NCI-H446 treated with DMSO at 0.1 percent for 48 hours (cell line): ENCODE data around the gene RIC3.

Experiments used
- DNase-seq: peaks from one replicate; lab custom pipeline; 2025; lab: John Stamatoyannopoulos, UW

Gene RIC3

DNA sequence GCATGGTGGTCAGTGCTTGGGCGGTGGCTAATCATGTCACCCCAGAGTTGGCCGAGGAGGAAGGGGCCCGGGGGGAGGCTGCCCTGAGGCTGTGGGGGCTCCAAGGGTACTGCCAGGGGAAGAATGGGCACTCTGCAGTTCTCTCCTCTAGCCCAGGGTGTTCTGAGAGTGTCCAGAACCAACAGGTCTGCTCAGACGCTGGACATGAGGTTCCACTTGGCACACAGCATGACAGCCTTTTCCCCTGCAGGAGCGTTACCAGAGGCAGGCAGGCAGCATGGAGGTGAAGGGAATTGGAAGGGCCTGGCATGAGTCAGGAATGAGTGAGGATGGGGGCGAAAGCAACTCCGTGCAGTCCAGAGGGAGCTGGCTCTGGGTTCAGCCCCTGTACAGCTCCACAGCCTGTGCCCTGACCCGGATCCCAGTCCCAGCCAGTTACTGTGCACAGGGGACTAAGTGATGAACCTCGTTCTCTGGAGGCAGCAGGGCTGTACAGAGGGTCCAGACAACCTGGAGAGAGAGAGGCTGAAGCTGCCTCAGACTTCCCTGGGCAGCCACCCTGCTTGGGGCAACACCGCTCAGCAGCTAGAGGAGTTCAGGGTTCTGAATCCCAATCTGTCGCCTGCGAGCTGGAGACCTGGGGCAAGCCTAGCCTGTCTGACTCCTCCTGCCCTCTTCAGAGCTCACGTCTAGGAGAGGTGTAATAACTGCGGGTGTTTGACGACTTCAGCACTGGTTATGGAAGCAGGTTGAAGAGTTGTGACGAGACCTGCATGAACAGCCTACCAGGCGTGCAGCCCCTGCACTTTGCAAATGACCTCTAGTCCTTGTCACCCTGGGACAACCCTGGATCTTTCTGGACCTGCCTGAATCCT is 102.6 kb downstream of the RIC3 start:
- no peak for DNase-seq

- no peak for DNase-seq
Measured at GRCh38 chr11:8065031-8065430, 103.8 kb downstream of the RIC3 start.

GRCh38 chr11:8063324-8063723 is 105.5 kb downstream of the RIC3 start:
- DNase-seq, result no peak

DNA sequence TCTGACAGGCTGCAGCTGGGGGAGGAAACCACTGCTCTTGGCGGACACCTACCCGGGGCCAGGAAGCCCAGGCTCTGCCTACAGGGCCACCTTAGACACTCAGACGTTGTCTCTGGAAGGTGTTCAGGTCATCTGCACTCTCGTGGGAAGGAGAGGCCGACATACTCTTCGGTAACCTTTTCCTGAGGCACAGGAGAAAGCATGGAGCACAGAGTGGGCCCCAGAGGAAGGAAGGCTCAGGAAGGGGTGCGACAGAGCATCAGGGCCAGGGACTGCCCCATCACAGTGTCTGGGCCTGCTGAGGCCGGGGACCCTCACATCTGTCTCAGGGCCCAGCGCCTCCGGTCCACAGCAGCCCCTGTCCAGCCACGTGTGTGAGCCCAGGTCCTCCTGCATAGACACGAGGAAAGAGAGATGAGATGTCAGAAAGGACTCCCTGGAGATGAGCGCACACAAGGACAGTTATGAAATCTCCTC is 106.0 kb downstream of the RIC3 start:
- DNase-seq, result no peak

DNA sequence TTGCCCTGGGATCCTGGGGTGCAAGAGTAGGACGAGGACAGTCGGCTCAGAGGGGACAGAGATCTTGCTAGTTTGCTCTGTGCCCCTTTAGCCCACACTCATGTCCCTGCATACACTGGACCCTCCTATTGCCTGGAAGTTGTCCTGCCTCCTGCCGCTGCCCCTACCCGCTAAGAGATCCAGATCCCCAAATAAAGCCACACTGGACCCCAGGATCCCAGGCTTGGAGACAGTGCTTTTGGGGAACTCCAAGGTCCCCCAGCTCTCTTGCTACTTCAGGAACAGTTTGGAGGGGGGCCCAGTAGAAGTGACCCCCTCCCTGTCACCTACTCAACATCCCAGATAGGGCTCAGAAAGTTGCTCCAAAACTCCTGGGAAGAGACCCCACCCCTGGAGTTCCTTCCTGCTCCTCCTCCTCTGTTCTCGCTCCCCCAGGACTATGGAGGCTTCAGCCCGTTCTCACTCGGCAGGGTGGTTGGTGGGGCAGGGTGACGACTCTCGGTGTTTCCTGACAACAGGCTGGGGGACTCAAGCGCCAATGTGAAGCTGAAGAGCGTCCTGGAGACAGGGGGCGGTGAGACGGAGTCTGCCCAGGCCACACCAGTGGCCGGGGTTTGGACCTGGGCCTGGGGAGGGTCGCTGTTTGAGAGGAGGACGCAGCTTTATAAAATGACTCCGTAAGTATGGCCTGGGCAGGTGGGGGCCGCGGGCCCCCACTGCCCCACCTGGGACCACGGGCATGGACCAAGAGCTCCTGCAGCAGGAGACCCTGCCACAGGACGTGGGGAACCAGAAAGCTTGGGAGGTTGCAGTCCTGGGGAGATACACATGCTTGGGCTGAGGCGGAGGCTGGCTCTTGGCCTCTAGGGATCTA is 107.0 kb downstream of the RIC3 start:
- DNase-seq, result no peak

DNA sequence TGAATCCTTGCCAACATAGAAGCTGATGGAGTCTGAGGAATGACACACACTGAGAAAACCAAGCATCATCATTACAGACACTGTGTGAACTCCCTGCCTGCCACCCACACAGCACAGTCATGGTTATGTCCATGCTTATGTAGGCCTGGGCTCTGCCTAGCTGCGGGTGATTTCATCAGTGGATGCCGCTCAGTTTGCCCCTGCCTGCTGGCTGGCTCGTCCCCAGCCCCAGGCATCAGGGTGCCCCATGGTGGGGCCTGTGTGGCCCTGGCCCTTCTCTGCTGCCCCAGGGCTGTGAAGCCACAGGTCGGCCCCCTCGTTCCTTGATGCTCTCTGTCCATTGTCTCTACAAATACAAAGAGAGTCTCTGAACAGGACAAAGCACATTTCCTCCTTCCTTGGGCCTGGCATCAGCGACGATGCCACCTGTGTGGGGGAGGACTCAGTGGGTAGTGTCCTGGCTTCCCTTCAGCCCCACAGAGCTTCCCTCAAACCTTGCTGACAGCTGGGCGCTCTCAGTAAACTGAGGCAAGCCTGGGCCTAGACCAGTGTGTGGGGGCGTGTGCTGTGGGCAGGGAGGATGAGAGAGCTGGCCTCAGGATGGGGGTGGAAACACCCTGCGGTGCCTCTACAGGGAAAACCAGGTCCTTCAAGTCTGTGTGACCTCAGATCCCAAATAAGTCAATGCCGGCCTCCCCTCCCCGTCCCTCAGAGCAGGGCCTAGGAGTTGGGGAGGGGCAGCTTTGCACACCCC is 107.8 kb downstream of the RIC3 start:
- DNase-seq, result no peak

DNA sequence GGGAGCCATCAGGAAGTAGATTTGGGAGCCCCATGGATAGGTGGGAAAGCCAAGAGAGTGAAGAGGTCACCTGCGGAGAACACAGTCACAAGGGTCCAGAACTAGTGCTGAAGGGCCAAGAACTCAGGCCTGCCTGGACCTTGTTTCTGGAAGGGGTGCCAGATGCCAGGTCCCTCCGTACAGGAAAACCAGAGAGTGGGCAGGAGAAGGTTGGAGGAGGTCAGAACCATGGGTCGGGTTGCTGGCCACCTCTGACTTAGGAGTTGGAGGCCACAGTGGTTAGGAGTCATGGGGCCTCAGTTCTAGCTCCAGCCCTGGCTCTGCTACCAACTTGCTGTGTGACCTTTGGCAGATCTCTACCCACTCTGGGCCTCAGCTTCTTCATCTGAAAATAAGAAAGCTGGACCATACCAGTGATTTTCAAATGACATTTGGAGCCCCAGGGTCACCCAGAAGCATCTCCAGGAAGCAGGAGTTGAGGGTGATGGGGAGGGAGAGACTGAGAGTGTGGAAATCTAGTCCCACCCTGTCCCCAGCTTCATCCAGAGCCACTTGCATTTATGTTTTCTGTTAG is 108.6 kb downstream of the RIC3 start:
- peak; percentile 15 for DNase-seq

DNA sequence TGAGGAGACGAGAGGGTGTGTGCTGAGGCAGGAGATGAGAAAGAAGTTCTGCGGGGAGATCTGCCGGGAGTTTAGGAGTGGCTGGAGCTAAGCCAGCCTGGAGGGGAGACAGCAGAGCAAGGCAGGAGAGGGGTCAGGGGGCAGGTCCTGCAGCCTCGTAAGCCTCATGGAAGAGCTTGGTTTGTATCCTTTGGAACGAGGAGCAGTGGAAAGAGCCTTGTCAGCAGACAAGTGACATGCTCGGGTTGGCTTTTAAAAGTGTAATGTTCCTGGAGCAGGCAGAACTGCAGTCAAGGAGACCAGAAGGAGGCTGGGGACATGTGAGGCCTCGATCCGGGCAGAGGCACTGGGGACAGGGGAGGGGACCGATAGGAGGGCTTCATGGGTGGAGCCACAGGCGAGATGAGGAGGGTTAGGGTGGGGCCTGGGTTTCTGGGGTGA is 109.2 kb downstream of the RIC3 start:
- DNase-seq, result no peak

DNA sequence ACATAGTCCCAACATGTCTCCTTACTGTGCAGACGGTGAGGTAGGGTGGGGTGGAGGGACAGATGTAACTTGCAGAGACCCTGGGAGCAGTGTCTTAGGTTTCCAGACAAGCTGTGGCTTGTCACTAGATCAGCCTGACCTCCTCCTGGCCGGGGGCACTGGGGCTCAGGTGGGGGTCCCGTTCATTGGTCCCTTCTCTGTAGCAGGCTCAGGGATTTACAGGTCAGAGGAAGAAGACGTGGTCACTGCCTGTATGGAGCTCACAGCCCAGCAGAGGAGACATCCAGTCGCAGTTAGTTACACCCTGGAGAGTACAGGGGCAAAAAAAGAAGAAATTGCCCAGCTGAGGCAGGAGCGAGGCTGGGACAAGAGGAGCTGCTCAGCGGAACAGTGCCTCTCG is 109.8 kb downstream of the RIC3 start:
- DNase-seq, result no peak

DNA sequence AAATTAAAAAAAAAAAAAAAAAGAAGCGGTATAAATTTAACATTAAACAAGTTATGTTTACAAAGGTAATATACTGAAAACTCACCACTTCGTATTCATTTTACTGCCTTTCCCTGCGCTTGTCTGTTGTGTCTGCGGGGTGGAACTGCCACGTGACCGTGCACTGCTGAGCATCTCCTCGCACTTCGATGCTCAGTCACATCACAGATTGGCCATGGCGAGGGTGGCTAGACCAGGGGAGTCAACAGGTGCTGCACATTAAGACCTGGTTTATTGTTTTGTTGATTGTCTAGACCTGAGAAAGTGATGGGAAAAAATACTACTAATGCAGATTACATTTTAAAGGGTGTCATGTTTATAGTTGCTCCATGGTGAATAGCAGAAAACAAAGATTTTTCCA is 110.6 kb downstream of the RIC3 start:
- DNase-seq, result no peak

GRCh38 chr11:8056810-8057463 is 111.9 kb downstream of the RIC3 start:
- DNase-seq, result no peak
